ENCODE data around the gene CACUL1.
"Not testable (repeated sequence)": the region's sequence is repeated elsewhere in the genome, so short reads cannot be mapped to it uniquely, and the experiment has no call there.

CACUL1 gene

DNA sequence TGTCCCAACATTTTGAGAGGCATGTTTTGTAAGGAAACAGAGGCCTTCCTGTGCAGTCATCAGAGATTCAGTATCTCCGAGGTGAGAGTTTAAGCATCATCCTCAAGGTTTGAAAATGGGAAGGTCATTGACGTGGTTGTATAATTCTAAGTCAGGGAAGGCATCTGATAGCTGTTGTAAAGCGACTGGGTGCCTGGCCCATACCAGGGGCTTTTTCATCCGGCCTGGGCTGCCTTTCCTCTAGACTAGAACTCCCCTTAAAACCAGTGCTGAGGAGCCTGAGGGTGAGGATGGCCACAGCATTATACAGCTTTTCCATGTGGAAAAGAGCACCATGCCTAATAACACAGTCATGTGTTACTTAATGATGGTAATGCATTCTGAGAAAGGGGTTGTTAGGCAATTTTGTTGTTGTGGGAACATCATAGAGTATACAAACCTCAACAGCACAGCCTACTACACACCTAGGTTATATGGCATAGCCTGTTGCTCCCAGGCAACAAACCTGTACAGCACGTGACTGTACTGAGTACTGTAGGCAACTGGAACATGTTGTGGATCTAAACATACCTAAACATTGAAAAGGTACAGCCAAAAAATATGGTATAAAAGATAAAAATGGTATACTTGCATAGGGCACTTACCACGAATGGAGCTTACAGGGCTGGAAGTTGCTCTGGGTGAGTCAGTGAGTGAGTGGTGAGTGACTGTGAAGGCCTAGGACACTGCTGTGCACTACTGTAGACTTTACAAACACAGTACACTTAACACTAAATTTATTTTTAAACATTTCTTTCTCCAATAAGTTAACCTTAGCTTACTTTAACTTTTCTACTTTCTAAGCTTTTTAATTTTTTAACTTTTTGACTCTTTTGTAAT lies 13.5 kb upstream of the CACUL1 start:
- DNase-seq: no peak

DNA sequence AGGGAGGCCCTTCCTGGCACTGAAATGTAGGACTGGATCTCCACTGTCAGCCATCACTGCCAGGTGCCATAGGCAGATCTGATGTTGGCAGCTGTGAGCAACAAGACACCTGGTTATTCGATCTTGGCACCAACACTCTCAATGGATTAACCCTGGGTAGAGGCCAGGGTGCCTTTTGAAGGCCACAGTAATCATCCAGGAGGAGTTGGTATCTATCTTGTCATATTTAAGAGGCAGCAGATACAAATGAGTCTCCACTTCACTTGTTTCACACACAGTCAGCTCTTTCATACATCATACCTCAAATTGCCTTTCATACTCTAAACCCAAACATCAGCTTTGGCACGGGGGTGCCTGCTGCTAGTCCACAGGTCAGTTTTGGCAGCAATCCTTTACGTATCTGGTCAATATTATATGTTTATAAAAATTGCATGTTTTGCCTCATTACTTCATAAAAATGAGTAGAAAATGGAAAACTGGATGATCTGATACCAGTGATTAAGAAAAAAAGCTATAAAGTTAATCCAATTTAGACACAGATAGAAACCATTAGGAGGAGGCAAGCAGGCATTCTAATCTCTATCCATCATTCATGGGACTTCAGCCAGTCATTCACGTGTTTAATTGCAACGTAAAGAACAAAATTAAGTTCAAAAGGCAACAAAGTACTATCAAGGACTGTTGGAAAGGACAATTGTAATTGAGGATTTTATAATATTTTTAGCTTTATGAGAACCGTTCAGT lies 12.7 kb upstream of the CACUL1 start:
- DNase-seq: no peak

DNA sequence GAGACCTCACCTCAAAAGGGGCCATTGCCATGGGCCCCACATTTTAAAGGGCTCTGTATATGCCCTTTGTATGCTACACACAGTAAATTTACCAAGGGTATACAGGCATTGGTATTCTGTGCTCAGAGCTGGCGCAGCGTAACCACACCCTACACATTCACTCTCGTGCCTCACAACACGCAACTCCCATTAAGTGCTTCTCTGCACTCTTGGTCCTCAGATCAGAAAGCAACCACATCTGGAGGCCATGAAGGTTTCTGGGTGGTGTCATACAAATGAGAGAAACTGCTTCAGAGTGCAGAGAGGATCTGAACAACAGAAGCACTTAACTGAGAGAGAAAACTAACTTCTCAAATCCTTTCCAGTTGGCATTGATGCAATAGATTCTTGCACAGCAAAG lies 9.4 kb upstream of the CACUL1 start:
- no peak for DNase-seq

DNA sequence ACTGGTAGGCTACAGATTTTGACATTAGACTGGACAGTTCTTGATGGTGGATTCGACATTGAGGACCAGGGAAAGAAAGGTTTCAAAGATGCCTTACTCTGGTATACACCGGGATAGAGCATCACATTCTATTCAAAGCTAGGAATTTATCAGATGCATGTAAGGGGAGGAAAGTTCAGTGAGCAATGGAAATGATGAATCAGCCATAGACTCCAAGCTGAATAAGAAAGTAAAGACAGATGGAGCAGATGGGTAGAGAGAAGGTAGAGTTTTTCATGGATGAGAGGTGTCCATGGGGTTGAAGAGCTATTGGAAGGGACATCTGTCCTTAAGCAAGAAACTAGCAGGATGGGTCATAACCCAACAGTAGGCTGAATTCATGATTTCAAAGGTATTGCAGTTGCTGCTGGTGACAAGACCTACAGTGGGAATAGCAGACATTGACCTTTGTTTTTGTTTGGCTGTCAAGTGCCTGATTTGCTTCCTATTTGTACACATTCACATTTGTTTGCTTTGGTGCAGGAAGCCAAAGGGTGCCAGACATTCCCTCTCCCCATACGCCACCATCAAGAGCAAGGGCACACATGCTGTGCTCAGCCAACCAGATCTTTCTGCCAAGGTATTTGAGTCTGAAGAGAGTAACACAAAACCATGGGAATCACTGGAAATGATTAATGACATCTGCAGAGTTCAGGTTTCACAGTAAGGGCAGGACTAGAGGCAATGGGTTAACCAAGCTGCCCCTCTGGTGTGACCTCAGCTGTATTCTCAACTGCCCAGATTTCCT lies 8.6 kb upstream of the CACUL1 start:
- DNase-seq: peak; percentile 78

DNA sequence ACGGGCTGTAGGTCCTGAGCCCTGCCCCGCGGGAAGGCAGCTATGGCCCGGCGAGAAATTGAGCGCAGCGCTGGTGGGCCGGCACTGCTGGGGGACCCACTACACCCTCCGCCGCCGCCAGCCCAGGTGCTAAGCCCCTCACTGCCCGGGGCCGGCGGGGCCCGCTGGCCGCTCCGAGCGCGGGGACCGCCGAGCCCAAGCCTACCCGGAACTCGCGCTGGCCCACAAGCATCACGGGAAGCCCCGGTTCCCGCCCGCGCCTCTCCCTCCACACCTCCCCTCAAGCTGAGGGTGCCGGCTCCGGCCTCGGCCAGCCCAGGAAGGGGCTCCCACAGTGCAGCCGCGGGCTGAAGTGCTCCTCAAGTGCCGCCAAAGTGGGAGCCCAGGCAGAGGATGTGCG lies 5.5 kb upstream of the CACUL1 start:
- no peak for DNase-seq

DNA sequence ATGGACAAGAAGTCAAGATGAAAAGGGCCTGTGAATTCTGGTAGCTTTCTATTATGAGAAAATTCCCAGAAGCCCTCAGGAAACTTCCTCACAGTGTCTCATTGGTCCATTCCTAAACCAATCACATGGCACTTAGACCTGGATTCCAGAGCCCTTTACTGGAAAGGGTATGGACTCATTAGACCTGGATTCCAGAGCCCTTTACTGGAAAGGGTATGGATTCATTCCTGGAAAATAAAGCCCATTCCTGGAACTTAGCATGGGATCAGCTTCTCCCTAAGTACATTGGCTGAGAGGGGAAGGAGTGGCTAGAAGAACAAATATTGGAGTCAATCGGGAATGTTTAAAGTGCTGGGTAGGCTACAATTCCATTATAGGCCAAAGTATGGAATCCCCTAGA lies 3.7 kb upstream of the CACUL1 start:
- no peak for DNase-seq

DNA sequence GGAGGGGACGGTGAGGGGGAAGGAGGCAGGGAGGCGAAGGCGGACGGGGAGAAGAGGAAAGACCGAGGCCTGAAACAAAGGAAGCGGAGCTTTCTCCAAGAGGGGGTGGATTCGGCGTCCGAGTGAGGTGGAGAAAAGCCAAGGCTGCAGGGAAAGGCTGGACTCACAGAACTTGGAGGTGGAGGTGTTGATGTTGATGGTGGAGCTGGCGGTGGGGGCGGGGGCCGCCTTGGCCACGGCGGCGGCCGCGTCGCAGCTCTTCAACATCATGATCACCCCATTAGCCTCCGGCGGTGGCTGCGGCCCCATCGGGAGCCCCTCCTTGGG lies 578 bp downstream of the CACUL1 start:
- no peak for DNase-seq

DNA sequence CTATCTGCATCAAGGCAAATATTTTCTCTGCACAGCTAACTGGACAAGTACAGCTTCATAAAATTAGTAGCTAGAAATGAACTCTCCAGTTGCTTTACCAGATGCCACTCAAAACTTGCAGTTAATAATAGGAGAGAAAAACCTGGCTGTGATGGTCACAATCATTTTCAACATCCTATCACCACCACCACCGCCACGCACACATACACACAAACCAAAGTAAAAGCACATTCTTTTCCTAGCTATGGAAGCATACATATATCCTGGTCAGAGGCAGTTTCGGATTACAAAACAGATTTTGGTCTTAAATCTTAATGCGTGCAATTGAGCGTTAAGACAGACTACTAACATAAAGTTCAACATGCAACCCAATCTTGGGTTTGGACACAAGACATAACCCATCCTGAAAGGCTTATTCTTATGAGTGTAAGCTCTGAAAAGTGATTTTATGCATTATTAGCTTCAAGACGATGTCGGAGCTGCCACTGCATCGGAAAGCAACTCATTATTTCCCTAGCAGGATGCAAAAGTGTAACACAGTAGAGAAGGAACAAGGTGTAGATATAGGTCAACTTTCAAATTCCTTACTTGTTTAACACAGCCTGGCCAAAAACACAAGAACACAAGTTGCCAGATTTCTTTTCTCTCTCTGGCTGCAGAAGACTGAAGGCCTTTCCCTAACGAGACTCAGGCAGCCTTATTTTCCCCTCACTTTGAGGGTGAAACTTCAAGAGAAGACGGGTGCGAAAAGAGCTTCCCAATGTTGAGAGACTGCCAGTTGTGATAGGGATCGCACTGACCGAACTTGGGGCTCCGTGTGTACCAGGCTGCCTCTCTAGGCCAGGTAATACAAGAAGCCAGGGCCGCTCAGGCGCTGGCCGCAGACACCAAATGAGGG lies 1.2 kb downstream of the CACUL1 start:
- DNase-seq: no peak

DNA sequence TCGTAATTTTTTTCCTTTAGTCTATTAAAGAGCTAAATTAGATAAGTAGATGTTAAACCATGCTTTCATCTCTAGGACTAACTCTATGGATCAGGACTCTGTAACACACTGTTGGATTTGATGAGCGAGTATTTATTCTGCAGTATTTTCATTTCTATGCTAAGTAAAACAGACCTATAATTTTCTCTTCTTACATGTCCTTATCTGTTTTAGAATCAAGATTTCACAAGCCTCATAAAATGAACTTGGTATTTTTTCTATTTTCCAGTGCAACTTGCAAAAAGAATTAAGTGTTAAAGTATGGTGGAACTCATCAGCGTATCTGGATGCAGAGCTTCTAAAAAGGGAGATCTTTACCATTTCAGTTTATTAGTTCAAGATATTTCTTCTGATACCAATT lies 2.4 kb downstream of the CACUL1 start:
- no peak for DNase-seq

DNA sequence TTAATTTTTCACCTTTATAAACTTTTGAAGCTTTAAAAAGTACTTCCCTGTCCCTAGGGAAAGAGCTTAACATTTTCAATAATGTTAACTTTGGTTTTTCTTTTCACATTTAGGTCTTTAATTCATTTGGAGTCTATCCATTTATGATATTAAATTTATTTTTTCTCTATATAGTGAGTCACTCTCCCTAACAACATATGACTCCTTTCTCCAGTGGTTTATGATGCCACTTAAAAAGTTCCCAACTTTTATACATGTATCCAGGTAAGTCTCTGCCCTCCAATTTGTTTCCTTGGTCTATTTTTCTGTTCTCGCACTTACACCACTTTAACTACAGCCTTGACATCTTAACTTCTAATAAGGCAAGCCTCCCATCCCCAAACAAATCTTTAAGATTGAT lies 3.5 kb downstream of the CACUL1 start:
- DNase-seq: no peak

DNA sequence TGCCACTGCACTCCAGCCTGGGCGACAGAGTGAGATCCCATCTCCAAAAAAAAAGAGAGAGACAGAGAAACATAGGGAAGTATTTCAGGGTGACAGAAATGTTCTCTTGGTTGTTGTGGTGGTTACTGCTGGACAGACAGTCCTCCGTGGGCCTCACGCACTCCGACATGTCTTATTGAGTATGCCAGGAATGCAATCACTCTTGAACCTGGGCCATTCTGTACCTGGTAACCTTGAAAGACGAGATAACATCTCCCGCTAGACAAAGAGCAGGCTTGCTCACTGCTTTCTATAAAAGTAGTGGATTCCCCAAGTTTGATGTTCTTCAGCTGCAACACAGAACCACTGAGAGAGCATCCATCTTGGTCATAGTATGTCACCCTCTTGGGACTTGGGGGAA lies 6.7 kb downstream of the CACUL1 start:
- DNase-seq: no peak

DNA sequence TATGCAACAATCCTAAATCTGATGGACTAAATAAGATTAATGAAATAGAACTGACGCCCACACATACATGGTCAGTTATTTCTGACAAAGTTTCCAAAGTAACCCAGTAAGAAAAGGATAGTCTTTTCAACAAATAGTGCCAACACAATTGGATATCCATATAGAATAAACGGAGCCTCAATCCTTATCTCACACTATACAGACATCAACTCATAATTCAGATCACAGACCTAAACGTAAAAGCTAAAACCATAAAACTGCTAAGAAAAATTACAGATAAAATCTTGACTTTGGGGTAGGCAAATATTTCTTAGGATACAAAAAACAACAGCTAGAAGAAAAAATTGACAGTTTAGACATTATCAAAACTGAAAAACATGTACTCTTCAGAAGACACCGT lies 8.5 kb downstream of the CACUL1 start:
- DNase-seq: no peak

DNA sequence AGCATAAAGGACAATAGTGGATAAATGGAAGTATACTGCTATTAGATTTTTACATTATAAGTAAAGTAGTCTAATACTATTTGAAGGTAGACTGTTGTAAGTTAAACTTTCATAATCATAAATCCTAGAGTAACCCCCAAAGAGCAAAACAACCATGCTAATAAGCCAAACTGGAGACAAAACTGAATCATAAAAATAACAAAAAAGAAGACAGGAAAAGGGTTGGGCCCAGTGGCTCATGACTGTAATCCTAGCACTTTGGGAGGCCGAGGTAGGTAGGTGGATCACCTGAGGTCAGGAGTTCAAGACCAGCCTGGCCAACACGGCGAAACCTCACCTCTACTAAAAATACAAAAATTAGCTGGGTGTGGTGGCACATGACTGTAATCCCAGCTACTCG lies 9.7 kb downstream of the CACUL1 start:
- no peak for DNase-seq

DNA sequence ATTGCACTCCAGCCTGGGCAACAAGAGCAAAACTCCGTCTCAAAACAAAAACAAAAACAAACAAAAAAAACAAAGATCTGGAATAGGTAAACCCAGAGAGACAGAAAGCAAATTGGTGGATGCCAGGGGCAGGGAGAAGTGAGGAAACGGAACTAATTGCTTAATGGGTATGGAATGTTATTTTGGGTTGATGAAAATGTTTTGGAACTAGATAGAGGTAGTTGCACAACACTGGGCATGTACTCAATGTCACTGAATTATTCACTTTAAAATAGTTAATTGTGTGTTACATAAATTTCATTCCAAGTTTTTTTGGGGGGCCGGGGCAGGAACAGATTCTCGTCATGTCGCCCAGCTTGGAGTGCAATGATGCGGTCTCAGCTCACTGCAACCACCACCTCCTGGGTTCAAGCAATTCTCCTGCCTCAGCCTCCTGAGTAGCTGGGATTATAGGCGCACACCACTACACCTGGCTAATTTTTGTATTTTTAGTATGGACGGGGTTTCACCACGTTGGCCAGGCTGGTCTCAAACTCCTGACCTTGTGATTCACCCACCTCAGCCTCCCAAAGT lies 10.3 kb downstream of the CACUL1 start:
- DNase-seq: not testable (repeated sequence)

DNA sequence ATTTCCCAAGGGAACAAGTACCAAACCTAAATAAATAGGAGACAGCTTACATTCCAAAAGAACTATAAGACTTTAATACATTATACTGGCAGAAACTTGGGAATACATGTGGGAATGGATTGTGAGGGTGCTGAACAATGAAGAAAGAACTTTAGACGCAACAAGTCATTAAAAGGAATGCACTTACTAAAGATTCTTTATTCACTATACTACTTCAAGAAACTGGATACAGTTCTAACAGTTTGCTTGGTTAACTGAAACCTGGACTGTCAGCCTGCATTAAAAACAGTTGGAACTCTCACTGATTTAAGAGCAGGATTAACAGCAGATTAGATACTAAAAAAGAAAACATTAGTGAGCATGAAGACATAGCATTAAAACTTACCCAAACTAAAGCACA lies 12.0 kb downstream of the CACUL1 start:
- DNase-seq: no peak

DNA sequence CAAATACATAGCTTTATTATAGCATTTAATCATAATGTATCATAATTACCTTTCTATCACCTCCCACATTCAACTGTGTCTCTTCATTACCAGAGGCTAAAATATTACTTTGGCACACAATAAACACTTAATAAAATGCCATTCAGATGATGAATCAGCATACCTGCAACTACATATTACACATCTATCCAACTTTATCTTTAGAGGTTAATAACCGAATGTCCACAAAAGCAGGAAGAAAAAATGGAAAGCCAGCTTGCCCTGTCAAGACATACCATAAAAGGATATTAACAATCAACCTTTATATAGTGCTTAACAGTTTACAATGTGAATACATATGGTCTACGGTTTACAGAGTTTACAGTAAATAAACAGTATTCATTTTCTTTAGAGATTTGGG lies 12.7 kb downstream of the CACUL1 start:
- no peak for DNase-seq

DNA sequence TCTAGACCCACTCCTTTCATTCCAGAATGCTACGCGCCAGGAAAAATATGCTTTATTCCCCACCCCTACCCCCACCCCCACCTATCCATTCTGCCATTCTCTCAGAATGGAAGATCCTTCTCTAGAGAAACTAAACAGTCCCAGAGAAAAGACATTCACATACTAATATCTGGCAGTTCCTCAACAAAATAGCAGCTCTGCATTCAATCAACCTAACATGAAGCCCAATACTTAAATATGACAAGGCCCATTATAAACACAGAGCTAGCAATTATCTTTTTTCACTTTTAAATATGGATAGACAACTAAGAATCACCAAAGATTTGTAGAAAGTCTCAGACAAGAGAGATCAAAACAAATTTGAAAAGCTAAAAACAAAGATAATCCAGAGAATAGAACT lies 16.4 kb downstream of the CACUL1 start:
- DNase-seq: no peak

DNA sequence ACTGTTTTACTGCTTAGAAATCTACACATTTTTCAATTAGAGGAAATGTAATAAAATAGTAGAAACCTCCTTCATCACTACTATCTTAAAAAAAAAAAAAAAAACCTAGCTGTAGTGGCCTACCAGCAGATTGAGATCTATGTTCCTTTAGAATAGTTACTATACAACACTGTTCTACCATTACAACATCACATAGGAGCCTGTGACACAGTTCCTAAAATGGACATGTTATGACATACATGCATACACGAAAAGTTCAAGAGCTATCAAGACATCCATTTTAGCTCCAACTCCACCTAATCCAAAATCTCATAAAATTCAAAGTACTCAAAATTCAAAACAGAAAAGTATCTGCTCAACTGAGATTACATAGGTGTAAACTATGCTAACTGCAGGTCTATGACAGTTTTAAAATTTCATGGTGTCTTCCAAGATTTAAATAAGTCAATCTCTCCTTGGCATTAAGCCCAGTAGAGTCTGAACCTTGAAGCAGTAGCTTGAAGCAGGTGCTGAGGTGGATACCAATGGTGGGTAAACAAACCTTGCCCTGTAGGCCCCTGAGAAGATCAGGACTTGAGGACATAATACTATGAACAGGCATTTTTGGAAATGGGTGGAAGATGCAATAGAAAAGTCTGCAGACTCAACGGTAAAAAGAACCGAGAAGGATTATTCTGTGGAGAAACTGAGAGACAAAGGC lies 17.0 kb downstream of the CACUL1 start:
- DNase-seq: no peak

DNA sequence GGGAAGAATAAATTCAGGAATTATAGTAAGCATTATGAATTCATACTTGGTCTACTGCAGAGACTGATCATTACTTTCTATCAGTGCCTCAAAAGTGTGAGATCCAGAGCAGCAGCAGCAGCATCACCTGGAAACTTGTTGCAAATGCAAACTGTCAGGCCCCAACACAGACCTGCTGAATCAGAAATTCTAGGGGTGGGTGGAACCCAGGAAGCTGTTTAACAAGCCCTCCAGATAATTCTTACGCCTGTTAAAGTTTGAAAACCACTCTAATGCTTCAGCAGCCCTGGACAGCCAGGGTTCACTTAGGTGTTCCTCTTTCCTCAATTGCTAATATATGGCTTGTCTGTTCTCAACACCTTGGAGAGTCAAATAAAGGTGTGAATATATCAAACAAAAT lies 19.5 kb downstream of the CACUL1 start:
- DNase-seq: no peak

DNA sequence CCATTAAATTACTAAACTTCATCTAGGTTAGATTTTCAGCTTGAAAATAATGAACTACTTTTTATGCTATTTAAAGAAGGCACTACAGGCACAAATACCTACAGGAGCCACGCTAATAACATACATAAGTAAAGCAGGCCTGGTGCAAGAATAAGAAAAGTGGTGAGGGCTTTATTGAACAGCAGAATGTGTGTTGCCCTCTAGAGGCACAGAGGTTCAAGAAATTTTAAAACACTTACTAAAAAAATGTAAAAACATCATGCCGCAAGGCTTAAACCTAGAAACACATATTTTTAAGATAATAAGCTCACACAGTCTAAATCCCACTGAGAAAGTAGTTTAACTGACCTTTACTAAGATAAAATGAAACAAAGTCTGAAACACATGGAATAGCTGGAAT lies 20.3 kb downstream of the CACUL1 start:
- DNase-seq: no peak

DNA sequence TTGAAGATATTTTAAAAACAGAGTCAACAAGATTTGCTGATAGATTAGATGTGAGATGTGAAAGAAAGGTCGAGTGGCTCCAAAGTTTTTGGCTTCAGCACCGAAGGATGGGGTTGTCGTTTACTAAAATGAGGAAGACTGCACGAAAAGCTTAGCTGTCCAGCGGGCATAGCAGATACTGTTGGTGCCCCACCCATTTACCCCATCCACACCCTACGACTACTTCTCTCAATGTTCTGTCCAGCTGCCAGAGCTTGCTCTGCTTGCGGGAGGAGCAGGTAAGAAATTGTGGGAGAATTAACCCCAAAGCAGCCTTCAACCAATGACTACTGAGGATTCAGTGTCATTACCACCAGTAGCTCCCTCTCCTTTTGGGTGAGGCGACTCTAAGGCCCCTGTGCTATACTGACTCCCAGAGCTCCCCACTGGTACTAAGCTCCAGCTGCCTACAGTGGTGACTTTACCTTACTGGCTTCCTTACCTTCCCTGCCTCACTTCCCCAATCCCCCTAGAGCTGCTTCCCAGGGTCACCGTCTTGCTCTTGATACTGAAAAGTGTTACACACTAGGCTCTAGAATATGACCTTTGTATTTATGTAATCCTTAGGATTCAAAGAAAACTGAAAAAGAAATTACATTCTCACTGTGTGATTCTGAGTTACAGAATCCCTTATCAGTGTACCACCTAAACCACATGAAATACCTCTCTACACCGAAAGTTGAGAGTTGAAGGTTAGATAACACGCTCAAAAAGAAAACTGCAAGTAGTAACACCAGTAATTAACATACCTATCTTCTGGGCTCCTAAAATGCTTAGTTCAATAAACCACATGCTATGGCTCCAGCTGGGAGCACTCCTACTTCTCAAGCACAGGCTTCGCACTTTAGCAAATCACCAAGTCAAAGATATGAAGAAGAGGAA lies 22.3 kb downstream of the CACUL1 start:
- DNase-seq: no peak

Measured in NCI-H2171 treated with DMSO at 0.1 percent for 48 hours (cell line).